Hematopoietic multipotent progenitor cell treated with erythropoietin and hydrocortisone succinate and interleukin-3 and kit ligand, for 17 days (in vitro differentiated cells): ENCODE data around the gene CENPX.

ENCODE experiments used
- DNase-seq: peaks from one replicate; pipeline ENCODE4 v3.0.0-alpha.2; 2015; ENCODE audit warnings: low spot score

Gene CENPX

DNA sequence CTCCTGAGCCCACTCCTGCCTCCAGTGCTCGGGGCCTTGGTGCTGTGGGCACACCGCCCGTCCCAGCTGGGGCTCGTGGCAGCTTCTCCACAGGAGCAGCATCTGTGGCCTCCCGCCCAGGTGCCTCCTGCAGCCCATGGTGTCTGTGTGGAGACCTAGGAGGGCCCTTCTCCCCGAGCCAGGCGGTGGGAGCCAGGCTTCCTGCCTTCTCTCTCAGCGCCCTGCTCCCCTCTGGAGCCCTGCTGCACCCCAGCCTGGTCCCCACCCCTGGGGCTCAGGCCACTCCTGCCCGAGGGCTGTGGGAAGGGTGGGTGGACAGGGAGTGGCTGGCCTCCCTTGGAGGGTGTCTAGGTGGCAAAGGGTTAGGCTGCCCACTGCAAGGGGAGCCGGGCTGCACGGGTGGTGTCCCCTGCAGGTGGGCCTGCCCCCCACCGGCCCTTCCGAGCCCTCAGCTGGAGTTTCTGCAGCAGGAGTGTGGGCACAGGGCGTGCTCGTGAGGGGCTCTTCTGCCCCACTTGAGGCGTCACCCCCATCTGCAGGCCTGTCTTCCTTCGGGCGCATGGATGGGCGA is 11.0 kb downstream of the CENPX start:
- no peak for DNase-seq

DNA sequence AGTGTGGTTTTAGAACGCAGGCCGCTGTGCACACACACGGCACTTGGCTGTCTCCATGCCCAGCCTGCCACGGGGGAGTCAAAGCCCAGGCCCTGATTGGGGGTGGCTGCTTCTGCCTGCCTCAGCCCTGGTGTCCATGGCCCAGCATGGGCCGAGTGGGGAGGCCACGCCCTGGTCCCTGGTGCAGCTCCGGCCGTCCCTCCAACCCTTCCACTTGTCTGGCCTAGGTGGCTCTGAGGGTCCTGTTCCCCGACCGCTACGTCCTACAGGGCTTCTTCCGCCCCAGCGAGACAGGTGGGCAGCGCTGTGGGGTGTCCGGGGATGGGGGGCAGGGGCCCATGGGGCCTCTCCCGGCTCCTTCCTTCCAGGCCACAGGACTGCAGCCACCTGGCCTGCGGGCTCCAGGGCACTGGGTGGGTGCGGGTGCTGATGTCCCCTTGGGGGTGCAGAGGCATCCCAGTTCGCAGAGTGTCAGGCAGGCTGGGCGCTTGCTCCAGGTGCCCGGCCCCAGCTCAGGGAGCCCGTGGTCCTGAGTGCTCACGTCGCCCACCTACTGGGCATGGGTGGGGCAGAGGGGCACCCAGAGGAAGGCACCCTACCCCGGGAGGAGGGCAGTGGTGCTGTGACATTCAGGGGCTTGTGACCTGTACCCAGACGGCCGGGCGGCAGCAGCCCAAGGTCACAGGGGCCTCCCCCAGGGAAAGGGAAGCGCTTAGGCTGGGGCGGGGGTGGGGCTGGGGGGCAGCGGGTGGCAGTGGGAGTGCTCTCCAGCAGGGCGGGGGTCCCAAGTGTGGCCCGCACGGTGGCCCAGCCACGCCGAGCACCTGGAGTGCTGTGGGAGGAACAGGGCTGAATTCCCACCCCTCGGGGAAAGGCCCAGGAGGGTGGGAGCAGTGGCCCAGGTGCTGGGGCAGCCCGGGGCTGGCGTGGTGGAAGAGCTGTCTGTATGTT is 11.8 kb downstream of the CENPX start:
- DNase-seq = no peak

DNA sequence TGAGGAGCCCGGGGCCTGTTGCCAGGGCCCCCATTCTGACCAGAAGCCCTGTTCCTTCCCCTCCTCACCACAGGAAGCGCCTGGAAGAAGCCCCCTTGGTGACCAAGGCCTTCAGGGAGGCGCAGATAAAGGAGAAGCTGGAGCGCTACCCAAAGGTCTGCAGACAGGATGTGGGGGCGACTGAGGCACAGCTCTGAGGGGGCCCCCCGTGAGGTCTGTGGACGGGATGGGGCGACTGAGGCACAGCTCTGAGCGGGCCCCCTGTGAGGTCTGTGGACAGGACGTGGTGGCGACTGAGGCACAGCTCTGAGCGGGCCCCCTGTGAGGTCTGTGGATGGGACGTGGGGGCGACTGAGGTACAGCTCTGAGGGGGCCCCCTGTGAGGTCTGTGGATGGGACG is 13.3 kb downstream of the CENPX start:
- no peak for DNase-seq

DNA sequence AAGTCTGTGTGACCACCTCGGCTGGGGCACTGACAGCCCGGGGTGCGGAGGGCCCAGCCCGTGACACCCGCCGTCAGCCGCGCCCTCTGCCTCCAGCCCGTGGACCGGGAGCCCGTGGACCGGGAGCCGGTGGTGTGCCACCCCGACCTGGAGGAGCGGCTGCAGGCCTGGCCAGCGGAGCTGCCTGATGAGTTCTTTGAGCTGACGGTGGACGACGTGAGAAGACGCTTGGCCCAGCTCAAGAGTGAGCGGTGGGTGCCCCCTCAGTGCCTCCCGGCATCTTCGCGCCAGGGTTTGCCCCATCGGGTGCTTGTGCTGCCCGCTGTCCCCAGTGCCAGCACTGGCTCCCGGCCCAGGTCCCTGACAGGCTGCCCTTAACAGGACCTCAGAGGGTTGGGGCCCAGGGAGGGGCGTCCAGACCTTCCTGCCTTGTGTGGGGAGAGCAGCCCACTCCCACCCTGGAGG is 13.7 kb downstream of the CENPX start:
- no peak for DNase-seq

DNA sequence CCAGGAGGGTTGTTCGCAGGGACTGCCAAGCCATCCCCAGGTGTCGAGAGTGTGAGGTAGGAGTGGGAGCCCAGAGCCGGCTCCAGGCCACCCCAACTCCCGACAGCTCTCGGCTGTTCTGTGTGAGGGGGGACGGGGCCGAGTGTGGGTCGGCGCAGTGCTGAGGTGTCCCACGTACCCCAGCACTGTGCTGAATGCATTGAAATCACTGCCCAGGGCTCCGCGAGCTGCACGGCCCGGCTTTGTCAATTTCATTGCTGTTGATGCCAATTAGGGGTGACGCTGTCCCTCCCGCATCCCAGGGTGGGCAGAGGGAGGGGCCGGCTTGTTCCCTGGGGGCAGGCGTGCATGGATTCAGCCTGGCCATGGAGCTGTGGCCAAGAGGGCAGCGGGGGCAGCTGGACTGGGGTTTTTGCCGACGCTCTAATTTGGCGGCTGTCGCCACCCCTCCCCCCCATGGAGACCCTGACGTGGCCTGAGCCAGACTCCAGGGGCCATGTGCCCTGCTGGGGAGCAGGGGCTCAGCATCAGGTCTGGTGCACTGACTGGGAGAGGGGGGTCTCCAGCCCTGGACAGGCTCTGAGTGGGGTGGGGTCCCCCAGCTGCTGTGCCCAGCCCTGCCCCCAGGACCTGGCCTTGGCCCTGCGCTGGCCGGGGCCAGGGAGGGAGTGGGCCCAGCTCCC is 14.3 kb downstream of the CENPX start:
- no peak for DNase-seq

DNA sequence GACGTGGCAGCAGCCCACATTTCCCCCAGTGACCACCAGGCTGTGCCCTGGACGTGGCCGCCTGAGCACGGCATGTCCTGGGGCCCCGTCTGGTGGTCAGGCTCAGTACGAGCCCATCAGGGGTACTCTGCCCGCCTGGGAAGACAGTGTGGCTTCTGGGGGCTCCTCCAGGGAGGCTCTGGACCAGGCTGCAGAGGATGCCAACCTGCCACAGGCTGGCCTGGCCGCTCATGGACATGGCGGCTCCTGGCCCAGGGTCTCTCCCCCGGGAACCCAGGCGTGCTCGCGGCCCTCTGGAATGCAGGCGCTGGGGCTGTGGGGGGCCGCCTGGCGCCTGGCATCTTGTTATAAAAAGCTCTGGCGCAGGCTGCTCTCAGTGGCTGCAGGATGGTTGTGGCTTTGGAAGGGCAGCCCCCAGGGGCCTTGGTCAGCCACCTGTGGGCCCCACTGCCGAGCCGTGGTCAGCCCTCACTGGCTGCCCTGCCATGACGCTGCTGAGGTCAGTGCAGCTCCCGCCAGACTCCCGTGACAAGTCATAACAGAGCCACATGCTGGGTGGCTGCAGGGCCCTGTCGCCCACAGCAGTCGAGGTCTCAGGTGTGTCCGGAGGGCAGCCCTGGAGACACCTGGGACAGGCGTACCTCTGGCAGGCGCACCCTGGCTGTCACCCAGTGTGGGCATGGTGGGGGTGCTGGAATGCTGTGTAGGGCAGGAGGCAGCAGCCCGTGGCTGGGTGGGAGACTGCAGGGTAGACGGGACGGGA is 15.0 kb downstream of the CENPX start:
- DNase-seq = no peak

DNA sequence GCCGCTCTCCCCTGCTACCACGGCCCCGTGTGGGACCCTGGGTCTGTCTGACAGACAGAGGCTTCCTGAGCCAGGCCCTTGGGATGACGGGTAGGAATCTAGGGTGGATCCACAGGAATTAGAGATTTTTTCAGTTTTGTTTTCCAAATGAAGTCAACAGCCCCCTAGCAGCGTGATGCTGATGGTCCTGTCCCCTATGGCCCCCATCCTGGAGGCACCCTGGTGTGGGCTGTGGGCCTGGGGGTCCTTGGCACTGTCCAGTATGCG is 15.5 kb downstream of the CENPX start:
- no peak for DNase-seq

DNA sequence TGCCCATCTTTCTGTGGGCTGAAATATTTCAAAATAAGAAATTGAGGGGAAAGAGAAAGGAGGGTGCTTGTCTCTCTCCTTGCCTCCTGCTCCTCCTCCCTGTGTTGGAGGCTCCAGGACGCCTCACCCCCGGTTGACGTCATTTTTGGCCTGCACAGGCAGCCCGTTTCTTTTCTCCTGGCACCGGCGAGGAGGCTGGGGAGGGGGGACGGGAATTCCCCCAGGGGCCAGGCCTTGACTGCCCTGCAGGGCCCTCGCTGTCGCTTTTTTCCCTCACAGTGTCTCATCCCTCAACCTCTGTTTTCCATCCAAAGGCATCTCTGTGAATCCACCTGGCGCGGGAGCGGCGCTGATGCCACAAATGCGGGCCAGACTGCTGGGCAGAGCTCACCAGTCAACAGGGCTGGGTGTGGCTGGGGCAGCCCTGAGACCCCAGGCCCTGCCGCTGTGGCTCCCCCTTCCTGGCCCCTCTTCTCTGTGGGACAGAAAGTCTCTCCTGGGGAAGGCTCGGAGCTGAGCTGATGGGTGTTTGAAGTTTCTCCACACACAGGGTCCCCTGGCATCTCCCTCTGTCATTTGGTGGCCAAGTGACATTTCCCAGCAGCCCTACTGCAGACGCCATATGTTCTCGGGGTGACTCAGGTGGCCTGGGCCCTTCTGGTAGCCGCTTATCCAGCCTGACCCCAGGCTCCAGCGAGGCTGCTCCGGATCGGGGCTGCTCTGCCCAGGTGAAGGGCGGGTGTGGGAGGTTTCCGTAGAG is 16.0 kb downstream of the CENPX start:
- DNase-seq = no peak

DNA sequence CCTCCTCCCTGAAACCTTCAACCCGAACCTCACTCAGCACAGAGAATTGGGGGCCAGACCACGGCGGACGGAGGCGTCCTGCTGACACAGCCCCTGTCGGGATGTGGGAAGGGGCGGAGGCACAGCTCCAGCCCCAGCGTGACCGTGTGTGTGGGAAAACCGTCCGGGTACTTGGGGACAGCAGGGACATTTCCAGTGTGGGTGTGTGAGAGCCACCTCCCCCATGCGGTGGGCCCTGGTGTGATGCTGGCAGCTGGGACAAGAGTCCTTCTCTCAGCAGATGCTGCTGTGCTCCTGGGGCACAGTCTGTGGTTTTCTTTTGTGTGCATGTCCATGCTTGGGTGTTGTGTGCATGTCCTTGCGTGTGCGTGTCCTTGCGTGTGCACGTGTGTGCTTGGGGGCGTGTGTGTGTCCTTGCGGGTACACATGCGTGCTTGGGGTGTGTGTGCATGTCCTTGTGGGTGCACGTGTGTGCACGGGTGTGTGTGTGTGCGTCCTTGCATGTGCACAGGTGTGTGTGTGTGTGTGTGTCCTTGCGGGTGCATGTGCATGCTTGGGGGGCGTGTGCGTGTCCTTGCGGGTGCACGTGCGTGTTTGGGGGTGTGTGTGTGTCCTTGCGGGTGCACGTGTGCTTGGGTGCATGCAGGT is 16.9 kb downstream of the CENPX start:
- DNase-seq = no peak

DNA sequence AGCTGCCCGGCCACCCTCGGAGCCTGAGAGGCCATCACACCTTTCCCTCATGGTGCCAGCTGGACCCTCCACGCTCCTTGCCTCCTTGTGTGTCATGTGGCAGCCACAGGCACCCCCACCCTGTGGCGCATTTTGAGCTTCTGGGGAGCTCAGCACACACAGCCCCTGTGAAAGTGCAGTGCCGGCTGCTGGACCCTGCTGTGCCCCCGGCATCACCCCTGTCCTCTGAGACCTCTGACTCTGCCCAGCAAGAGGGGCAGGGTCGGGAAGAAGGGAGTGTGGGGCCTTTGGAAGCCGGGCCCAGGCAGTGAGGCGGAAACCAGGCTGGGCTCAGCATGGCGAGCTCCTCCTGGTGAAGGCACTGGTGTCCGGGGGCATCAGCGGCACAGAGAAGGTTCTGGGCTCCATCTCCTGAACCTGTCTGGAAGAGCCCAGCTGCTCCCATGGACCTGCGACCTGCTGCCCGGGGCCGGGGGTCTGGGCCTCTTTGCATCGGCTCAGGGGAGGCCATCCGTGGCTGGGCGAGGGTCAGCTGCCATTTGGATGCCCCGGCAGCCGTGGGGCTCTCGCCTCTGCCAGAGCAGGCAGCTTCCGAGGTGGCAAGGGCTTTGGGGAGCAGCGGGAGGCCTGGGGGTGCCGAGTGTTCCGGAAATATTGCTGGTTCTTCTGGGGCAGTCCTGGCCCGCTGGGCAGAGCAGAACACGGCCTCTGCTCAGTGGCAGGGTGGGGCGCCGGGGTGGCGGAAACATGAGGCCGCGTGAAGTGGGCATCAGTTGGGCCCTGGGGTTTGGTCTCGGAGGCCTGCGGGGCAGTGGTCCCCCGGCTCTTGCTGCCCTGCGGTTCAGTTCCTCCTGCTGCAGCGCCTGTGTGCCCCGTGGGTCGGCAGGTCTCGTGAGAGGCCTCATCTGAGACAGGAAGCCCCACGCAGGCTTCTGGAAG is 17.9 kb downstream of the CENPX start:
- no peak for DNase-seq

DNA sequence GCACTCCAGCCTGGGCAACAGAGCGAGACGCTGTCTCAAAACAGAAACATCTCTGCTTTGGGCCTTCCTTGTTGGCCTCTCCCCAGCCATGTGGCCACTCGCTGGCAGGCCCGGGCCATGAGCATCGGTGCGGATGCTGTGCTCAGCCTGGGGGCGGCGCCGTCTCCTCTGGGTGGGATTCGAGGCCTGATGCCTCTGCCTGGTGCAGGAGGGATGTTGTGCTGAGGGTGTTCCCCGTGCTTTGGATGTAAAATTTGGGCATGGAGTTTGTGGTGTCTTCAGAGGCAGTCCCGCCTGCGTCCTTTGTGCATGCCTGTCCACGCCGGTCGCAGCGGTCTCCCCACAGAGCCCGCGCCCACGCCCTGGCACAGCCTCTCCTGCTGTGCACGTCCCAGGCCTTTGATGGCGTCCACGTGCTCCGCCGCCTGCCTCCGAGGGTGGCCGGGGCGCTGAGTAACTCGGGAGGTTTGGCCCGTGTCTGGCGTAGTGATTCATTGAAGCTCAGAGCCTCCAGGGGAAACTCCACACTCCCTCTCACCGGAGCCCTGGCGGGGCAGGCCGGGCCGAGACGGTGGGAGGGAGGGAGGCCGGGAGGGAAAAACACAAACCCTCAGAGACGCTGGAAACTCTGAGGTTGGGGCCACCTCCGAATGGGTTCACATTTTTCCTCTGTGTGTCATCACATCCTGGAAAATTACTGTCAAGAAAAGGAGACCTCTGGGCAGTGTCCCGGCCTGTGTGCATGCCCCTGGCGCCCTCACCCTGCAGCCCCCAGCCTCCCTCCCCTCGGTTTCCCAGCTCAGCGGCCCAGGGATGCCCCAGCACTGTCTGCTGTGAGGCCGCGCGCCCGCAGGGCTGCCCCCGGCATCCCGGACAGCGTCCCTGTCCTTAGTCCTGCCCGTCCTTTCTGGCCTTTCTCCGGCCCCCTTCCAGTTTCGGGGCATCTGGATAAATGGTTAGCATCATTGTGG is 19.0 kb downstream of the CENPX start:
- DNase-seq = no peak

DNA sequence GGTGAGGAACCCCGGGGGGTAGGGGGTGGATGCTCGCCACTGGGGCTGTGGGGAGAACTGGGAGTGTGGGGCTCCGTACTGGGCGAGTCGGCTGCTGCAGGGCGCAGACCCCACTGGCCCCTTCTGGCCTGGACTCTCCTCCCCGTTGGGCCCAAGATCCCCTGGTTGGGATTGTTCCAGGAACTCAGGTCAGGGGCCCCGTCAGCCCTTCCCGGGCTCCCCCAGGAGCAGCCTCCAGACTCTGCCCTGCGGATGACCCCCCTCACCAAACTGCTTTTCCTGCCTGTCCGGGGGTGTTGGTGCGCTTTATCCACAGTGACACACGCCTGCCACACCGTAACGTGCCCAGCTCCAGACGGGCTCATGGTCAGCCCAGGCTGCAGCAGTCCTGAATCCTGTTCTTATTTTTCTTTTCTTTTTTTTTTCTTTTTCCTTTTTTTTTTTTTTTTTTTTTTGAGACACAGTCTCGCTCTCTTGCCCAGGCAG is 21.1 kb downstream of the CENPX start:
- no peak for DNase-seq

DNA sequence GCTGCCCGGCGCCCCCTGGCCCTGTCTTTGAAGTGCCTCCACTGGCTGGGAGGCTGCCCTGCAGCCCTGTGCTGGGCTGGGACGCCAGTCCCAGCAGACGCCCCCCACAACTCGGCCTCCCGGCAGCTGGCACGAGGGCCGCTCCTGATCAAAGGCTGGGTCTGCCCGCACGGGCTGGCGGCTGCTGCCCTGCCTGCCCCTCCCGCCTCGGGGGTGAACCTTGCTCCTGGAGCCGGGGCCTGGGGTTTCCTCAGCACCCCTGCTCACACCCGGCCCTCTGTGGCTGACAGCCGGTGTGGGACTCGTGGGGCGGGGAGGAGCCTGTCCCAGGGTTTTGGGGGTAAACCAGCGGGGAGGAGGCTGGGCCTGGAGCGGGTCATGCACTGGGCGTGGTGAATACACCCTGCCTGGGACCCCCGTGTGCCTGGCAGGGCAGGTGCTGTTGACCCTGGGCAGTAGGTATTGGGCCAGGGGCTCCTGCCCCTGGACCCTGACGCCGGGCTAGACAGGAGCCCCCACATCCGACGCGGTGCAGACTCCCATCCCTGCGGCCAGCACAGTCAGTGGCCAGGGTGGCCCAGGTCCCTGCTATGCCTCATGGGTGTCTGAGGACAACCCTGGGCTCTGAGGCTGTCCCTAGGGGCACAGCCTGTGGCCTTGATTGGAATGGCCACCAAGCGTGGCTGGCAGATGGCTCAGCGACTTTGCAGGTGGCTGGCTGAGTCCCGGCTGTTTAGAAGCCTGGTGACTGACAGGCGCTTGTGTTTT is 21.7 kb downstream of the CENPX start:
- DNase-seq = no peak

DNA sequence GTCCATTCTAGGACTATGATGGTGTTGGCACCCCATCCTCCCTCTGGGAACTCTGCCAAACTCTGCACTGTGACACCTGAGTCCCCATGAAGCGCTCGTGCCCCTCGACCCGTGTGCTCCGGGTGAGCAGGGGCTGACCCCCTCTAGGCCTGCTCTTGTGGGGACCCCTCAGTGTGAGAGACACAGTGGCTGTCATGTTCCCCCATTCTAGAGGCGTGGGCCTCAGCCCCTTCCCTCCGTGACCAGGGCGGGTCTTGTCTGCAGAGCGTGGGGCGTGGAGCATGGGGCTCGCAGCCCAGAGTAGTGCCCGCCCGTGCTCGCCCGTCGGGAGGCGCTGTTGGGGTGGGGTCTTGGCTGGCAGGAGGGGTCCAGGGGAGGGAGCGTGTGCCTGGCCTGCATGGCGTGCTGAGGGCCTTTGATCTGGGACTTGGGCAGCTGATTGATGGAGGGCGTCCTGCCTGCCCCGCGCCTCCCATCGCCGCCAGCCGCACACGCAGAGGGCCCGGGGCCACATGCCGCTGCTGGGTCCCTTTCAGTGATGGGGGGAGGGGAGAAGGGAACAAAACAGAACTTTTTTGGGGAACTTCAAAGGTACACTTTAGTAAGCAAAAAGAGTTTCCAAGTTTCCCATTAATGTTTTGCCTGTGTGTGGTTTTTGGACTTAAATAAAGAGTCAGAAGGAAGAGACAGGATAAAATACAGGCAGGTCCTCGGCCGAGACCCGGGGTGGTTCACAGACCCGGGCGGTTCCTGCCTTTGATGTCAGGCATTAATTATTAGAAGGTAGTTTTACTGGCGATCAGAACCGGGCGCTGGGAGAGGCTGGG is 22.5 kb downstream of the CENPX start:
- no peak for DNase-seq

DNA sequence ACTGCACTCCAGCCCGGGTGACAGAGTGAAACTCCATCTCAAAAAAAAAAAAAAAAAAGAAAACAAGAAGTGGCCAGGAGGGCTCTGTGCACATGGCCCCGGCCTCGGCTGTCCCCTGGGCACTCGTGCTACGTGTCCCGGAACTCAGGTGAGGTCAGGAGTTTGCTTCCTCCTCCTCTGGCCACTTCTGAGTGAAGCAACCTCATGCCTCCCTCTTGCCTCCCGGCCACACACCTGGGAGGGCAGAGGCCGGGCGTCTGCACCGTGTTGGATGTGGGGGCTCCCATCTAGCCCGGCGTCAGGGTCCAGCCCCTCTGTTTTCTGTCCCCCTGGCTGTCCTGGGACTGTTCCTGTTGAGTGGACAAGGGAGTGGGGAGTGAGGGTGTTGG is 23.1 kb downstream of the CENPX start:
- DNase-seq = no peak

DNA sequence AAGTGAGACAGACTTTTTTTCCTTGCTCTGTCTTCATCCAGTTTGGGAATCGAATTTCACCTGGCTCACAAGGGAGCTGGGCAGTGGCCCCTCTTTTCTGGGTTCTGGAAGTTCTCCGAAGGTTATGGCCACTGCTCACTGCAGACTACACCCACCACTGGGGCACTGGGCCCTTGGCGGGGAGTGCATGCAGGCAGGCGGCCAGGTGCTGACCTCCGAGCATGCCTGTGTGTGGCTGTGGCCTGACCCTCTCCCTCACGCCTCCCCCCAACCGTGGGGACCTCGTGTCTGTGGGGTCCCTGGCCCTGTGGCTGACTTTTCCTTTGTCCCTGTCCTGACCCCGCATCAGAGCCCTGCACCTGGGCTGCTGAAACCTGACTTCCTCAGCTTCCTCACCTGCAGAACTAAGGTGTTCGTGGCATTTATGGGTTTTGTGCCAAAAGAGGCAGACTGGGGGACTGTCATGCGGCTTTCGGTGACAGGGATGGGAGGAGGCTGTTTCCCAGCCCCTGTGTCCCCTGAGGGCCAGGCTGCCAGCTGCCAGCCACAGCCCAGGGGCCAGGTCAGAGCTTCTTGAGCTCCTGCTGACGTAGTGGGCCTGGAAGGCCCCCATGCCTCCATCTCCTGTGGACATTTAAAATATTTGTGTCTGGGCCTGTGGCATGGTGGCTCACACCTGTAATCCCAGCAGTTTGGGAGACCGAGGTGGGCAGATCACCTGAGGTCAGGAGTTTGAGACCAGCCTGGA is 23.8 kb downstream of the CENPX start:
- DNase-seq = no peak
